HCT116 (cell line): ENCODE data around the gene TCF21. TPM values are rescaled to one million over a fixed set of nuclear protein-coding genes. Genes with fewer than 3 reads are reported as not detected.

Source experiments
- ATAC-seq: fragments of 200-7000 bp; cut with Tn5 transposase; 2 replicates; pipeline ENCODE4 v1.9.1; 2020; ENCODE audit warnings: mild to moderate bottlenecking, moderate library complexity
- BruUV-seq: library from RNA; stranded (reverse); fragments of 400-500 nt; replicated peaks from 2 replicates; lab custom pipeline; 2021; lab: Mats Ljungman, UMichigan
- CTCF ChIA-PET: fragments of 300-600 bp; sonication (Branson Sonifier 250); formaldehyde crosslinking; loops from one replicate; lab custom pipeline; 2021; ENCODE audit warnings: antibody characterized with exemption; lab: Charles Lee
- POLR2A ChIA-PET: fragments of 300-600, 350-600 bp; sonication (Branson Sonifier 250); formaldehyde crosslinking; loops from one replicate; lab custom pipeline; 2021; ENCODE audit warnings: antibody characterized with exemption; lab: Charles Lee
- RAD21 ChIA-PET, 2 experiments: fragments of 300-600 bp; sonication (Branson Sonifier 250); formaldehyde crosslinking; loops; one replicate each; lab custom pipeline; 2023; ENCODE audit warnings: low total read pairs in 2 of 2; ENCODE audit not compliant: uncharacterized antibody in 2 of 2, unreplicated experiment in 2 of 2, low non-redundant PET in 1 of 2; lab: Charles Lee
- DNase-seq: peaks from one replicate; pipeline ENCODE4 v3.0.0-alpha.2; 2010; ENCODE audit warnings: low read depth, low spot score
- H2AFZ ChIP-seq: fragments of 200-600 bp; shearing (Covaris generic), sonication (generic); 2 replicates; pipeline ENCODE4 v1.6.1; 2017; ENCODE audit warnings: low read depth, mixed run types, mixed read lengths, antibody characterized with exemption, low read length; ENCODE audit not compliant: poor library complexity, severe bottlenecking
- H3K27ac ChIP-seq: 2 replicates; pipeline ENCODE4 v1.5.1; 2012; ENCODE audit warnings: low read depth, low read length
- H3K27me3 ChIP-seq: fragments of 200-600 bp; sonication (generic); 2 replicates; pipeline ENCODE4 v1.6.1; 2016; ENCODE audit warnings: mixed run types, low read length, mixed read lengths; ENCODE audit not compliant: insufficient read depth
- H3K36me3 ChIP-seq, 2 experiments: fragments of 200-500 bp in 1 of 2; fragments of 200-600 bp in 1 of 2; sonication (Bioruptor generic) in 1 of 2; sonication (generic) in 1 of 2; 2 replicates each; pipeline versions ENCODE4 v1.5.1 to v1.6.1; 2014 to 2016; ENCODE audit warnings: low read length in 2 of 2, inconsistent platforms in 1 of 2, mixed read lengths in 1 of 2, mixed run types in 1 of 2; ENCODE audit not compliant: insufficient read depth in 2 of 2, control insufficient read depth in 1 of 2
- H3K4me1 ChIP-seq, 2 experiments: fragments of 200-600 bp in 1 of 2; sonication (generic) in 1 of 2; 2 replicates each; pipeline versions ENCODE4 v1.5.1 to v1.6.1; 2012 to 2017; ENCODE audit warnings: low read length in 2 of 2, inconsistent platforms in 1 of 2, mild to moderate bottlenecking in 1 of 2, mixed read lengths in 1 of 2, mixed run types in 1 of 2, moderate library complexity in 1 of 2; ENCODE audit not compliant: insufficient read depth in 2 of 2, control insufficient read depth in 1 of 2
- H3K4me2 ChIP-seq: fragments of 200-600 bp; sonication (generic); 2 replicates; pipeline ENCODE4 v1.6.1; 2017; ENCODE audit warnings: mixed run types, low read length, mixed read lengths
- H3K4me3 ChIP-seq, 2 experiments: fragments of 200-600 bp in 1 of 2; sonication (generic) in 1 of 2; replicated peaks in 1 of 2; 2 replicates each; pipeline ENCODE4 v1.5.1; 2011 to 2016; ENCODE audit warnings: low read length in 2 of 2, control low read depth in 1 of 2, low read depth in 1 of 2, mild to moderate bottlenecking in 1 of 2, mixed read lengths in 1 of 2, mixed run types in 1 of 2
- H3K79me2 ChIP-seq: fragments of 200-600 bp; sonication (generic); 2 replicates; pipeline ENCODE4 v1.6.1; 2017; ENCODE audit warnings: mild to moderate bottlenecking, mixed run types, low read length, moderate library complexity, mixed read lengths; ENCODE audit not compliant: insufficient read depth
- H3K9ac ChIP-seq: fragments of 200-600 bp; sonication (generic); 2 replicates; pipeline ENCODE4 v1.6.1; 2016; ENCODE audit warnings: low read length, mixed read lengths
- H3K9me2 ChIP-seq: fragments of 200-600 bp; sonication (generic), shearing (Covaris generic); 2 replicates; pipeline ENCODE4 v1.6.1; 2017; ENCODE audit warnings: mixed run types, mild to moderate bottlenecking, moderate library complexity; ENCODE audit not compliant: insufficient read depth
- H3K9me3 ChIP-seq, 2 experiments: fragments of 200-500 bp in 1 of 2; fragments of 200-600 bp in 1 of 2; sonication (Bioruptor generic) in 1 of 2; sonication (generic) in 1 of 2; 2 replicates each; pipeline ENCODE4 v1.6.1; 2014 to 2017; ENCODE audit warnings: low read length in 2 of 2, mixed read lengths in 2 of 2, inconsistent platforms in 1 of 2, low read depth in 1 of 2, mild to moderate bottlenecking in 1 of 2, mixed run types in 1 of 2, moderate library complexity in 1 of 2; ENCODE audit not compliant: control insufficient read depth in 1 of 2, insufficient read depth in 1 of 2
- H4K20me1 ChIP-seq: fragments of 200-600 bp; sonication (generic), shearing (Covaris generic); 2 replicates; pipeline ENCODE4 v1.6.1; 2017; ENCODE audit warnings: mixed run types, mild to moderate bottlenecking, moderate library complexity; ENCODE audit not compliant: insufficient read depth
- CBX3 ChIP-seq: IDR thresholded peaks from 2 replicates; pipeline ENCODE4 v1.6.1; 2012; ENCODE audit warnings: low read depth
- CEBPB ChIP-seq: IDR thresholded peaks from 2 replicates; pipeline ENCODE4 v1.6.1; 2012; ENCODE audit warnings: low read depth
- CTCF ChIP-seq, 3 experiments: fragments of 200-600 bp in 1 of 3; sonication (generic) in 1 of 3; IDR thresholded peaks in 2 of 3; conservative IDR thresholded peaks in 1 of 3; 2 replicates each; pipeline ENCODE4 v1.5.1; 2012 to 2017; ENCODE audit warnings: low read depth in 2 of 3, low read length in 2 of 3, antibody characterized with exemption in 1 of 3, borderline replicate concordance in 1 of 3, control low read depth in 1 of 3, mild to moderate bottlenecking in 1 of 3, mixed read lengths in 1 of 3, mixed run types in 1 of 3, moderate library complexity in 1 of 3; ENCODE audit not compliant: insufficient read depth in 1 of 3
- ELF1 ChIP-seq: IDR thresholded peaks from 2 replicates; pipeline ENCODE4 v1.6.1; 2012; ENCODE audit warnings: low read depth, borderline replicate concordance
- FOSL1 ChIP-seq: IDR thresholded peaks from 2 replicates; pipeline ENCODE4 v1.6.1; 2012; ENCODE audit warnings: low read depth
- POLR2AphosphoS5 ChIP-seq: IDR thresholded peaks from 2 replicates; pipeline ENCODE4 v1.6.1; 2011; ENCODE audit warnings: mild to moderate bottlenecking, low read depth, low read length, moderate library complexity
- REST ChIP-seq: IDR thresholded peaks from 2 replicates; pipeline ENCODE4 v1.6.1; 2012; ENCODE audit warnings: low read depth
- SIN3A ChIP-seq: IDR thresholded peaks from 2 replicates; pipeline ENCODE4 v1.6.1; 2012; ENCODE audit warnings: low read depth
- SRF ChIP-seq: IDR thresholded peaks from 2 replicates; pipeline ENCODE4 v1.6.1; 2012; ENCODE audit warnings: low read depth
- ZBTB33 ChIP-seq: IDR thresholded peaks from 2 replicates; pipeline ENCODE4 v1.6.1; 2011; ENCODE audit warnings: mild to moderate bottlenecking, low read length, moderate library complexity; ENCODE audit not compliant: insufficient replicate concordance; ENCODE audit errors: extremely low read depth
- ZNF274 ChIP-seq: fragments of 200-500 bp; sonication (Bioruptor generic); IDR thresholded peaks from 2 replicates; pipeline ENCODE4 v1.6.1; 2014; ENCODE audit warnings: mild to moderate bottlenecking, low read depth, low read length, inconsistent platforms
- intact Hi-C: fragments of 100-400 bp; cut with micrococcal nuclease; formaldehyde crosslinking; loops from 2 replicates; pipeline ENCODE4 v1.10.0; 2022
- total RNA-seq: library from RNA; stranded (reverse); gene quantifications from one replicate; pipeline ENCODE4 v1.2.1, GENCODE V29; 2021; ENCODE audit not compliant: unreplicated experiment

The TCF21 gene
- total RNA-seq, 1 experiment from 2014 or later = 0.20 TPM

- Histone ChIP-seq H3K9ac (no peak overlapping the region), H3K36me3 (no peaks in the 10 kb centered on the region), H3K4me2 (no peak overlapping the region), H3K4me1 (no peaks in the 10 kb centered on the region), H3K27me3 (no peaks in the 10 kb centered on the region)
- ChIA-PET POLR2A (no interaction called here), RAD21 (no interaction called here)
- TF ChIP-seq CBX3 = no peak
- TF ChIP-seq CEBPB = no peak
- no peak for TF ChIP-seq SRF
- TF ChIP-seq CTCF (IDR thresholded peaks at IDR 0.05 in 2 of 3, conservative IDR thresholded peaks at IDR 0.05 in 1 of 3; ENCODE audit: borderline replicate concordance in 1 of 3, insufficient read depth in 1 of 3, low read depth in 2 of 3, low read length in 2 of 3) = no peak
- TF ChIP-seq POLR2AphosphoS5 = no peak
- TF ChIP-seq ZBTB33 = no peak
- no peak for TF ChIP-seq REST
- TF ChIP-seq SIN3A = no peak
- no peak for TF ChIP-seq ZNF274
- no peak for TF ChIP-seq FOSL1
- no peak for TF ChIP-seq ELF1
- TF ChIP-seq, all 23 proteins: peak for 0
- H3K9me3 ChIP-seq = no peaks in the 10 kb centered on the region
- CTCF ChIA-PET = no interaction called here
- no peak overlapping the region for H3K27ac ChIP-seq
- DNase-seq (no peak), ATAC-seq (no peak)
- no peaks in the 10 kb centered on the region for H3K9me2 ChIP-seq
- intact Hi-C loops = no loop called here
- BruUV-seq = no TSS peak
- no peak overlapping the region for H2AFZ ChIP-seq
- no peaks in the 10 kb centered on the region for H4K20me1 ChIP-seq
- H3K79me2 ChIP-seq = no peaks in the 10 kb centered on the region
- H3K4me3 ChIP-seq = no peak overlapping the region
Measured at GRCh38 chr6:133877116-133877515, 11.8 kb upstream of the TCF21 start.
